ENCODE data around the gene FGF1. TPM values are rescaled to one million over a fixed set of nuclear protein-coding genes. Genes with fewer than 3 reads are reported as not detected.

The FGF1 gene
- total RNA-seq, 3 donors from 2014 or later (not counting 1 experiment from before 2014, with no cell fraction given), result not detected

DNA sequence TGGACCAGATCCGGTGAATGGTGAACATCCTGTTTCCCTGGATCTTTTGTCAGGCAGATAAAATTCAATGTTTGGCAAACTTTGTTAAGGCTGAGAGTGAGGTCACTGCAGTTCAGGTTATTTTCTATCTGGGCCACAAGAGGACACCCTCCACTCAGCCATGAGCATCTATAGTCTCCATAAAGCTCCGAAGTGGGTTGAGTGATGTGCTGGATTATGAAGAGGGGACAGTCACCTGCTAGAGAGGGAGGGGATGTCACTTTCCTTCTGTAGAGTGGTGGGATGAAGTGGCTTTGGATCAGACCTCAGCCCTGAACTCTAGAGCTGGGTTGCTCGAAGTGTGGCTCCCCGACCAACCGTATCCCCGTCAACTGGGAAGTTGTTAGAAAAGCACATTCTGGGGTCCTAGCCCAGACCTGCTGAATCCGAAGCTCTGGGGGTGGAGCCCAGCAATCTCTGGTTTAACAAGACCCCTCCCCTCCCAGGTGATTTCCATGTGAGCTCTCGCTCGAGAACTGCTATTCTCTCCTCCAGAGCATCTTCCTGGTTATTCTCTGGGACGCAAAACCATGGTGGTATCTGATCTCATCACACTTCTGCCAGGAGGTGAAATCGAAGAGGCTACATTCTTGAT is 31.8 kb upstream of the FGF1 start:
- TF ChIP-seq, protein P1, sequence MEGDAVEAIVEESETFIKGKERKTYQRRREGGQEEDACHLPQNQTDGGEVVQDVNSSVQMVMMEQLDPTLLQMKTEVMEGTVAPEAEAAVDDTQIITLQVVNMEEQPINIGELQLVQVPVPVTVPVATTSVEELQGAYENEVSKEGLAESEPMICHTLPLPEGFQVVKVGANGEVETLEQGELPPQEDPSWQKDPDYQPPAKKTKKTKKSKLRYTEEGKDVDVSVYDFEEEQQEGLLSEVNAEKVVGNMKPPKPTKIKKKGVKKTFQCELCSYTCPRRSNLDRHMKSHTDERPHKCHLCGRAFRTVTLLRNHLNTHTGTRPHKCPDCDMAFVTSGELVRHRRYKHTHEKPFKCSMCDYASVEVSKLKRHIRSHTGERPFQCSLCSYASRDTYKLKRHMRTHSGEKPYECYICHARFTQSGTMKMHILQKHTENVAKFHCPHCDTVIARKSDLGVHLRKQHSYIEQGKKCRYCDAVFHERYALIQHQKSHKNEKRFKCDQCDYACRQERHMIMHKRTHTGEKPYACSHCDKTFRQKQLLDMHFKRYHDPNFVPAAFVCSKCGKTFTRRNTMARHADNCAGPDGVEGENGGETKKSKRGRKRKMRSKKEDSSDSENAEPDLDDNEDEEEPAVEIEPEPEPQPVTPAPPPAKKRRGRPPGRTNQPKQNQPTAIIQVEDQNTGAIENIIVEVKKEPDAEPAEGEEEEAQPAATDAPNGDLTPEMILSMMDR (IDR thresholded peaks at IDR 0.05), result peak; percentile 43
- H3K4me3 ChIP-seq (ENCODE audit: low read length), result no peak overlapping the region
- intact Hi-C loops (cut with micrococcal nuclease), result loop anchor here (1.0 to 10.0 kb wide), 4 partner anchors 150 to 1107 kb away; no protein-coding TSS in a partner anchor
- DNase-seq (peak; percentile 24 to 68), ATAC-seq (peak; percentile 51 to 58 (median 52))
- H3K27ac ChIP-seq (ENCODE audit: low read length), result no peak overlapping the region
- Mint-ChIP-seq H3K4me3 (no peak overlapping the region), H3K27me3 (ENCODE audit: low read depth in 2 of 2) (peaks cover 2 to 7% of the 10 kb centered on the region in 2 donors), H3K27ac (no peak overlapping the region), H3K4me1 (peaks cover 24% of the 10 kb centered on the region in 2 donors), H3K9me3 (no peaks in the 10 kb centered on the region), H3K36me3 (no peaks in the 10 kb centered on the region)
- no peaks in the 10 kb centered on the region for H3K27me3 ChIP-seq (ENCODE audit: control insufficient read depth, insufficient read depth, low read length)
- H3K36me3 ChIP-seq (ENCODE audit: control insufficient read depth, insufficient read depth, low read length), result no peaks in the 10 kb centered on the region
- peaks cover 18% of the 10 kb centered on the region for H3K4me1 ChIP-seq (ENCODE audit: control insufficient read depth, insufficient read depth, low read length)
- no peaks in the 10 kb centered on the region for H3K9me3 ChIP-seq (ENCODE audit: control insufficient read depth, insufficient read depth, low read length)
- WGBS (ENCODE audit: insufficient coverage), result 72% methylated on average over 11 of the region's 11 CpGs

DNA sequence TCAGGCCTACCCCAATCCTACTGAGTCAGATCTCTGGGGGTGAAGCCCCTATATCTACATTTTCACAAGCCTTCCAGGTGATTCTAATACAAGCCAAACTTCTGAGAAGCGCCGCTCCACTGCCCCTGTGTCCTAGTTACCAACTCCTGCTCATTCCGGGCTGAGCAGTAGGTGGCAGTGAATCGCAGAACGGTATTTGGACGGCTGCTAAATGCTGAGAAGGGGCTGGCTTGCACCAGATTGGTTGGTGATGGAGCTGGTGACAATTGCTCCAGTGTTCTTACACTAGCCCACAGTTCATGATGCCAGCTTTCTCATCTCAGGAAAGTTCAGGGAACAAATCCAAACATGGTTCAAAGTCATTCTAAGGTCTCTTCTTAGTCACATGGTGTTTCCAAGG is 31.1 kb upstream of the FGF1 start:
- TF ChIP-seq, protein P1 (IDR thresholded peaks at IDR 0.05), result no peak
- intact Hi-C loops (cut with micrococcal nuclease), result loop anchor here (1.0 to 10.0 kb wide), 4 partner anchors 150 to 1108 kb away; no protein-coding TSS in a partner anchor
- H3K36me3 Mint-ChIP-seq, result no peaks in the 10 kb centered on the region
- DNase-seq, result peak in 1 of 2 donors; percentile 61
- H3K27me3 ChIP-seq (ENCODE audit: control insufficient read depth, insufficient read depth, low read length), result no peaks in the 10 kb centered on the region
- no peaks in the 10 kb centered on the region for H3K36me3 ChIP-seq (ENCODE audit: control insufficient read depth, insufficient read depth, low read length)
- no peak overlapping the region for H3K27ac Mint-ChIP-seq
- ATAC-seq, result peak in 2 of 3 donors; percentile 41 to 51
- H3K27ac ChIP-seq (ENCODE audit: low read length), result no peak overlapping the region
- H3K4me1 Mint-ChIP-seq, result peaks cover 30 to 32% of the 10 kb centered on the region in 2 donors
- 13% methylated on average over 6 of the region's 6 CpGs for WGBS (ENCODE audit: insufficient coverage)
- H3K27me3 Mint-ChIP-seq (ENCODE audit: low read depth in 2 of 2), result peaks cover 2 to 7% of the 10 kb centered on the region in 2 donors
- H3K9me3 Mint-ChIP-seq, result peaks cover 0 to 3% of the 10 kb centered on the region in 2 donors
- no peaks in the 10 kb centered on the region for H3K9me3 ChIP-seq (ENCODE audit: control insufficient read depth, insufficient read depth, low read length)
- no peak overlapping the region for H3K4me3 Mint-ChIP-seq
- H3K4me3 ChIP-seq (ENCODE audit: low read length), result no peak overlapping the region
- H3K4me1 ChIP-seq (ENCODE audit: control insufficient read depth, insufficient read depth, low read length), result peaks cover 22% of the 10 kb centered on the region

DNA sequence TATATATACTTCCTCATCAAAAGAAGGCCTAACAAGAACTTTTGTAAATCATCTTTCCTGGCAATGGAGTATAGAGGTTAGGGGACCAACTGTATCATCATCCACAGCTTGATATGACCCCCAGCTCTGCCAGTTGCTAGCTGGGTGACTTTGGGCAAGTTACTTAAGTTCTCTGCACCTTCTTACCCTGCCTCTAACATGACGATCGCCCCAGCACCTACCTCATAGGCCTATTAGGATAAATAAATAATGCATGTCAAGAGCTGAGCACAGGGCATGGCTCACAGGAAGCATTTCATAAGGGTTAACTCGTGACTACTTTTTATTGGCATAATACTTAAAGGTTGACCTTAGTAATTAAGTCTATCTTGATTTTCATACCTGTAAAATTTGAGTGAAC is 29.4 kb upstream of the FGF1 start:
- Histone ChIP-seq H3K4me1 (ENCODE audit: control insufficient read depth, insufficient read depth, low read length) (peaks cover 36% of the 10 kb centered on the region), H3K36me3 (ENCODE audit: control insufficient read depth, insufficient read depth, low read length) (no peaks in the 10 kb centered on the region), H3K4me3 (ENCODE audit: low read length) (no peak overlapping the region), H3K27ac (ENCODE audit: low read length) (no peak overlapping the region), H3K27me3 (ENCODE audit: control insufficient read depth, insufficient read depth, low read length) (no peaks in the 10 kb centered on the region), H3K9me3 (ENCODE audit: control insufficient read depth, insufficient read depth, low read length) (peaks cover 6% of the 10 kb centered on the region)
- intact Hi-C loops (cut with micrococcal nuclease), result loop anchor here (10.0 kb wide), 1 partner anchor 1110 kb away; no protein-coding TSS in a partner anchor
- TF ChIP-seq, protein P1 (IDR thresholded peaks at IDR 0.05), result no peak
- ATAC-seq (no peak), DNase-seq (no peak)
- Mint-ChIP-seq H3K27me3 (ENCODE audit: low read depth in 2 of 2) (peaks cover 2 to 7% of the 10 kb centered on the region in 2 donors), H3K27ac (no peak overlapping the region), H3K9me3 (peaks cover 0 to 3% of the 10 kb centered on the region in 2 donors), H3K4me1 (peaks cover 43 to 44% of the 10 kb centered on the region in 2 donors), H3K36me3 (no peaks in the 10 kb centered on the region), H3K4me3 (no peak overlapping the region)
- 89% methylated on average over 3 of the region's 3 CpGs for WGBS (ENCODE audit: insufficient coverage)
